GM19099 (cell line): ENCODE measurements around the gene COL2A1.

Experiments
- POLR2A ChIP-seq: IDR thresholded peaks from 3 replicates; pipeline ENCODE4 v1.6.1; 2011; ENCODE audit warnings: low read depth; ENCODE audit not compliant: insufficient read length; ENCODE audit errors: extremely low read depth

COL2A1 gene

GRCh38 chr12:48008950-48009349 lies 4.7 kb upstream of the COL2A1 start:
- no peak for TF ChIP-seq POLR2A

DNA sequence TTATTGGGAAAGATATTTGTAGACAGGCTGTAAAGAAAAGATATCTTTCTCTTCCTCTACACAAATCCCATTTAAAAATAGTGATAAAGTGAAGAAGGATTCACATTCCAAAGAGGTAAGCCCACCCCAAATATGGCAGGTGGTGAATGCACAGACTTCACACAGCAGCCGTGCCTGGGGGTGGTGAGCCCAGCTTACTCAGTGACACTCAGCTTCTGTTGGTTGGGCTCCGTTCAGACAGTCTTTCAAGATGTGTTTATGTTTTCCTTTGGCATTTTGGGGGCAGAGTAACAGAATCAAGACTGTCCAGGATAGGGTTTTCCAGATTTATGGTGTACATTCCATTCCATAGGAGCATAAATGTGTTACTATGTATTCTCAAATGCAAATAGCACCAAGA lies 4.1 kb upstream of the COL2A1 start:
- no peak for TF ChIP-seq POLR2A

DNA sequence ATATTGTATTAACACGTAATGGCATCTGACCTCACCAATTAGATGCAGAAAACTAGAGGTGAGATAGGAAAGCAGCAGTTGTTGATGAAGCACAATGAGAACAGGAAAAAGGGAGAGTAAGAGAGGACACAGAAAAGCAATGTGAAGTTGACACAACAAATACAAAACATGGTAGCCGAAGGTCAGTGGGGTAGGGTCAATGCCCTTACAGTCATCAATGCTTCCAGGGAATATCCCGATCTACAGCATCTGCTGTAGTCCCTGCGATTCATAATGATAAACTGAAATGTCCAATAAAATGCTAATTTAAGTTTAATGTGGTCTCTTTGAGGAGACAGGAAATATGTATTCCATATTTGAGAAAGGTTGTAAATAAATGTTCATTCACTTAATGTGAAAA lies 2.9 kb upstream of the COL2A1 start:
- no peak for TF ChIP-seq POLR2A

GRCh38 chr12:48005750-48006021 lies 1.4 kb upstream of the COL2A1 start:
- TF ChIP-seq POLR2A: no peak

GRCh38 chr12:48005001-48005749 lies 899 bp upstream of the COL2A1 start:
- TF ChIP-seq POLR2A: no peak

- no peak for TF ChIP-seq POLR2A
Measured at GRCh38 chr12:48003226-48004052, 837 bp downstream of the COL2A1 start.

DNA sequence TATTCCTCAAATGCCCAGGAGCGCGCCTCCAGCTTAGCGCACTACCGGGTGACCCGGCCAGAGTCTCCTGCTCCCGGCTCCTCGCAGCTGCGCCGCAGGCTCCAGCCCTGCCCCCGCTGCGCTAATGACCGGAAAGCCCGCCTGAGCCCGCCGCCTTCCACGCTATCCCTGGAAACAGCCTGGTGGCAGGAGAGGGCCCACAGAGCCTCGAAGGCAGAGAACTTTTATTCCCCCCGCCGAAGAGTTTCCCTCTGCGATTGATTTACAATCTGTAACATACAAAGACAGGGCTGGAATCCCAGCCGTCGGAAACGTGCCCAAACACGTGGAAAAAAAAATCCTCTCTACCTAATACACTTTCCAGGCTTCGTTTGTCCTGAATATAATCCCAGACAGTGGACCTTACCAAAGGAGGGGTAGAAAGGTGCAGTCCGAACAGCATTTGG lies 1.5 kb downstream of the COL2A1 start:
- TF ChIP-seq POLR2A: no peak

GRCh38 chr12:48002414-48002730 lies 1.9 kb downstream of the COL2A1 start:
- TF ChIP-seq POLR2A: no peak

- TF ChIP-seq POLR2A: no peak
Measured at GRCh38 chr12:48001505-48002413, 2.5 kb downstream of the COL2A1 start.

DNA sequence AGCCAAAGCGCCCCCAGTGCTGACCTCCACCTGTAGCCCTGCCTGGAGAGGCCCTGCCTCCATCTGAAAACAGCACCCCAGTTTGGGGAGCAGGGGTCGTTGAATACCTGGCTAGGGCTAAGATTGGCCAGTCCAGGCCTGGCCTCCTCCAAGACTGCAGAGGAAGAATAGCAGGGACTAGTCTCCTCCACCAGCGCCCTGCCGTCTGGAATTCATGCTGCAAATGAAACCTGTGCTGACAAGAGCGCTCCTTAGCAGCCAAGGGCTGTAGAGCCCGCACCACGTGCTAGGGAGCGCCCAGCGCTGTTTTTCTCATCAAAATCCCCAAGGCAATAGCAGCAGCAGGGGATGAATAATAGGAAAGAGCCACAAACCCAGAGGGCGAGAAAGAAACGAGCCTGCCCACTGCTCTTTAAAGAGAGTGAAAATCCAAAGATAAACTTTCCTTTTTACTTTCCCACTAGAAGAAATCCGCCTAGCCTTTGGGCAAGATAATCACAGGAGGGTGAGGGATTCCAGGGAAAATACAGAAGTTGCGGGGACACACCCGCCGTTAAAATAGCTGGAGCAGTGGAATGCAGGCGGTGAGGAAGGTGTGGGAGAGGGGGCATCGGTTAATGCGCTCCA lies 3.3 kb downstream of the COL2A1 start:
- no peak for TF ChIP-seq POLR2A

- TF ChIP-seq POLR2A: no peak
Measured at GRCh38 chr12:47999816-48000215, 4.5 kb downstream of the COL2A1 start.

GRCh38 chr12:47997321-47997720 lies 7.0 kb downstream of the COL2A1 start:
- no peak for TF ChIP-seq POLR2A

- no peak for TF ChIP-seq POLR2A
Measured at GRCh38 chr12:47995981-47996401, 8.3 kb downstream of the COL2A1 start.

GRCh38 chr12:47993491-47993890 lies 10.8 kb downstream of the COL2A1 start:
- TF ChIP-seq POLR2A: no peak

DNA sequence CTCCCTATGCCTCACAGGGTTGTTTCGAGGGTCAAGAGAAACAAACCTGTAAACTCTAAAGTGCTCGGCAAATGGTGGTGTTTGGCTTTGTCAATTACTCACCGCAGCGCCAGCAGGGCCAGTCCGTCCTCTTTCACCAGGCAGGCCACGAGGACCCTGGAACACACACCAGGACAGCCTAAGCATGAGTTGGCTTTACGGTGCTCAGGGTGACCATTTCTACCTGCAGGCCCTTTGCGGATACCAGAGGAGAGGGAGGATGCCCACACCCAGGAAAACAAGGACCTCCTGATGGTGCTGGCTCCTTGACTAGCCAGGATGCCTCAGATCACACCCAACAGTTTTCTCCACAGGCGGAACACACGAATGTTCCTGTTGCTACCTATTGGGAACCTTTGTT lies 11.5 kb downstream of the COL2A1 start:
- TF ChIP-seq POLR2A: no peak
